HG02840 (cell line): ENCODE results near the gene CHD3.

Source experiments
- ATAC-seq: cut with Tn5 transposase; IDR thresholded peaks from one replicate; pipeline ENCODE4 v1.9.1; 2021; ENCODE audit warnings: mild to moderate bottlenecking, moderate library complexity, moderate number of reproducible peaks; ENCODE audit not compliant: unreplicated experiment, low FRiP score

CHD3 gene

GRCh38 chr17:7864995-7865650 is 23.5 kb upstream of the CHD3 start:
- ATAC-seq = no peak

GRCh38 chr17:7867881-7868329 is 20.7 kb upstream of the CHD3 start:
- no peak for ATAC-seq

GRCh38 chr17:7873051-7873450 is 15.5 kb upstream of the CHD3 start:
- no peak for ATAC-seq

- ATAC-seq = no peak
Observed at GRCh38 chr17:7875804-7876370, 12.7 kb upstream of the CHD3 start.

GRCh38 chr17:7878234-7878633 is 10.4 kb upstream of the CHD3 start:
- ATAC-seq = no peak

GRCh38 chr17:7880076-7880868 is 8.3 kb upstream of the CHD3 start:
- ATAC-seq = no peak

GRCh38 chr17:7881276-7882054 is 7.1 kb upstream of the CHD3 start:
- no peak for ATAC-seq

GRCh38 chr17:7882068-7882467 is 6.5 kb upstream of the CHD3 start:
- ATAC-seq = no peak

GRCh38 chr17:7882629-7883028 is 6.0 kb upstream of the CHD3 start:
- no peak for ATAC-seq

GRCh38 chr17:7883781-7884386 is 4.7 kb upstream of the CHD3 start:
- ATAC-seq = no peak

- ATAC-seq = no peak
Observed at GRCh38 chr17:7884581-7885366, 3.8 kb upstream of the CHD3 start.

- ATAC-seq = no peak
Observed at GRCh38 chr17:7885367-7886226, 3.0 kb upstream of the CHD3 start.

- ATAC-seq = no peak
Observed at GRCh38 chr17:7886227-7887037, 2.2 kb upstream of the CHD3 start.

GRCh38 chr17:7887038-7887481 is 1.5 kb upstream of the CHD3 start:
- ATAC-seq = no peak

- ATAC-seq = no peak
Observed at GRCh38 chr17:7887482-7888183, 956 bp upstream of the CHD3 start.

GRCh38 chr17:7889166-7889955 is 772 bp downstream of the CHD3 start:
- no peak for ATAC-seq
